ENCODE data around the gene UNC13B. TPM values are rescaled to one million over a fixed set of nuclear protein-coding genes. Genes with fewer than 3 reads are reported as not detected.

UNC13B gene
- total and polyA plus RNA-seq, 2 experiments from 2014 or later, result 8.7 to 52.1 TPM

DNA sequence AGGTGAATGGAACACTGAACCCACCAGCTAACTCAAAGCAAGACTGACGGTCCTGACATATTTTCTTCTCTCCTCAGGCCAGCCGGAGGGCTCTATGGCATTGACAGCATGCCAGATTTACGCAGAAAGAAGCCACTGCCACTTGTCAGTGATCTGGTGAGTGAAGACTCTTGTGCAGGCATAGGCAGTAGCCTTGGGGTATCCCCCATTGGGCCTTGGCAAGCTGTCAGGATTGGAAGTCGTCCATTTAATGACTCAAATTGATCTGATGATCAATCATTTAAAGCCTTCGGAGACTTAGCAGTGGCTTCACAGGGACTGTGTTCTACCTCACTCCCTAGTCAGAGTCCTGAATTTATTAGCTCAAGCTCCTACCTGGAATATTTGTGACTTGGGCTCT is 208.4 kb downstream of the UNC13B start (continued):
- TF ChIP-seq, protein P1, sequence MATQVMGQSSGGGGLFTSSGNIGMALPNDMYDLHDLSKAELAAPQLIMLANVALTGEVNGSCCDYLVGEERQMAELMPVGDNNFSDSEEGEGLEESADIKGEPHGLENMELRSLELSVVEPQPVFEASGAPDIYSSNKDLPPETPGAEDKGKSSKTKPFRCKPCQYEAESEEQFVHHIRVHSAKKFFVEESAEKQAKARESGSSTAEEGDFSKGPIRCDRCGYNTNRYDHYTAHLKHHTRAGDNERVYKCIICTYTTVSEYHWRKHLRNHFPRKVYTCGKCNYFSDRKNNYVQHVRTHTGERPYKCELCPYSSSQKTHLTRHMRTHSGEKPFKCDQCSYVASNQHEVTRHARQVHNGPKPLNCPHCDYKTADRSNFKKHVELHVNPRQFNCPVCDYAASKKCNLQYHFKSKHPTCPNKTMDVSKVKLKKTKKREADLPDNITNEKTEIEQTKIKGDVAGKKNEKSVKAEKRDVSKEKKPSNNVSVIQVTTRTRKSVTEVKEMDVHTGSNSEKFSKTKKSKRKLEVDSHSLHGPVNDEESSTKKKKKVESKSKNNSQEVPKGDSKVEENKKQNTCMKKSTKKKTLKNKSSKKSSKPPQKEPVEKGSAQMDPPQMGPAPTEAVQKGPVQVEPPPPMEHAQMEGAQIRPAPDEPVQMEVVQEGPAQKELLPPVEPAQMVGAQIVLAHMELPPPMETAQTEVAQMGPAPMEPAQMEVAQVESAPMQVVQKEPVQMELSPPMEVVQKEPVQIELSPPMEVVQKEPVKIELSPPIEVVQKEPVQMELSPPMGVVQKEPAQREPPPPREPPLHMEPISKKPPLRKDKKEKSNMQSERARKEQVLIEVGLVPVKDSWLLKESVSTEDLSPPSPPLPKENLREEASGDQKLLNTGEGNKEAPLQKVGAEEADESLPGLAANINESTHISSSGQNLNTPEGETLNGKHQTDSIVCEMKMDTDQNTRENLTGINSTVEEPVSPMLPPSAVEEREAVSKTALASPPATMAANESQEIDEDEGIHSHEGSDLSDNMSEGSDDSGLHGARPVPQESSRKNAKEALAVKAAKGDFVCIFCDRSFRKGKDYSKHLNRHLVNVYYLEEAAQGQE (IDR thresholded peaks at IDR 0.05; ENCODE audit: unreplicated experiment), result no peak

- Mint-ChIP-seq H3K27me3 (ENCODE audit: insufficient read depth, low read depth, poor library complexity) (no peaks in the 10 kb centered on the region), H3K4me1 (no peaks in the 10 kb centered on the region), H3K9me3 (no peaks in the 10 kb centered on the region), H3K27ac (no peak overlapping the region), H3K36me3 (ENCODE audit: low read depth) (no peaks in the 10 kb centered on the region), H3K4me3 (no peak overlapping the region)
- Histone ChIP-seq H3K27me3 (ENCODE audit: insufficient read depth) (no peaks in the 10 kb centered on the region), H3K79me2 (replicated peaks; ENCODE audit: insufficient read depth) (no peaks in the 10 kb centered on the region), H3K4me3 (no peak overlapping the region), H3F3A (replicated peaks; ENCODE audit: low read depth) (no peaks in the 10 kb centered on the region), H3K4me1 (ENCODE audit: insufficient read depth) (no peaks in the 10 kb centered on the region), H2AFZ (no peak overlapping the region), H3K27ac (ENCODE audit: low read depth) (no peak overlapping the region), H3K9me2 (ENCODE audit: insufficient read depth) (no peaks in the 10 kb centered on the region), H4K20me1 (replicated peaks; ENCODE audit: insufficient read depth) (no peaks in the 10 kb centered on the region), H3K4me2 (no peak overlapping the region), H3K36me3 (ENCODE audit: insufficient read depth) (no peaks in the 10 kb centered on the region; the same call in 1 of the 2 replicates)
- DNase-seq (ENCODE audit: low spot score), result no peak
- ATAC-seq, result no peak
- TF ChIP-seq POLR2AphosphoS5 (IDR thresholded peaks at IDR 0.05; ENCODE audit: low read depth), result no peak
- TF ChIP-seq CTCF (conservative IDR thresholded peaks at IDR 0.05; ENCODE audit: low read depth in 2 of 2), result no peak
- TF ChIP-seq ZNF114 (CRISPR knock-in tag; IDR thresholded peaks at IDR 0.05), result no peak
- TF ChIP-seq STAT1 (IDR thresholded peaks at IDR 0.05; ENCODE audit: unreplicated experiment), result no peak
- TF ChIP-seq ZNF462 (CRISPR knock-in tag; IDR thresholded peaks at IDR 0.05), result no peak
- TF ChIP-seq, protein P1 (IDR thresholded peaks at IDR 0.05; ENCODE audit: unreplicated experiment), result no peak
Observed at GRCh38 chr9:35374436-35374835, 212.6 kb downstream of the UNC13B start.
